Measurements from ENCODE around the gene LOC101059915.
"Not testable (repeated sequence)": the region's sequence is repeated elsewhere in the genome, so short reads cannot be mapped to it uniquely, and the experiment has no call there.

The LOC101059915 gene

DNA sequence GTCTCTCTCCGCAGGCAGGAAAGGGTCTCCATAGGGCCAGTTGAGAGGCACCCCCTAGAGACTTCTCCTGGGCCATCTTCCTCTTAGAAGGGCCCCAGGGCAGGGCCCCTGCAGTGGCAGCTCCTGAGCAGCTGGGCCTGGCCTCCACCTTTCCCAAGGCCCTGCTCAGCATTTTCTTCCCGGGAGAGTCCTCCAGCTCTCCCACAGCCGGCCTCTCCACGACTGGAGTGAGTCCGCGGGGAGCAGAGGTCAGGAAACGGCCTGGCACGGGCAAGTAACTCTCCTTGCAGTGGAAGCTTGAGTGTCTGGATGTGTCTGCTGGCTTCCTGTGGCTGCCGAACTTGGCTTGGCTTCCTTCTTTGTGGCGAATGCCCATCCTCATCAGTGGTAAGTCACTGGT is 1.6 kb upstream of the LOC101059915 start:
- in situ Hi-C loops (cut with HindIII; ENCODE audit: low pct_unique_long_range_greater_than_20kb, low sequenced_read_pairs) = no loop called here
- no peak for DNase-seq (ENCODE audit: low read depth, low spot score)

DNA sequence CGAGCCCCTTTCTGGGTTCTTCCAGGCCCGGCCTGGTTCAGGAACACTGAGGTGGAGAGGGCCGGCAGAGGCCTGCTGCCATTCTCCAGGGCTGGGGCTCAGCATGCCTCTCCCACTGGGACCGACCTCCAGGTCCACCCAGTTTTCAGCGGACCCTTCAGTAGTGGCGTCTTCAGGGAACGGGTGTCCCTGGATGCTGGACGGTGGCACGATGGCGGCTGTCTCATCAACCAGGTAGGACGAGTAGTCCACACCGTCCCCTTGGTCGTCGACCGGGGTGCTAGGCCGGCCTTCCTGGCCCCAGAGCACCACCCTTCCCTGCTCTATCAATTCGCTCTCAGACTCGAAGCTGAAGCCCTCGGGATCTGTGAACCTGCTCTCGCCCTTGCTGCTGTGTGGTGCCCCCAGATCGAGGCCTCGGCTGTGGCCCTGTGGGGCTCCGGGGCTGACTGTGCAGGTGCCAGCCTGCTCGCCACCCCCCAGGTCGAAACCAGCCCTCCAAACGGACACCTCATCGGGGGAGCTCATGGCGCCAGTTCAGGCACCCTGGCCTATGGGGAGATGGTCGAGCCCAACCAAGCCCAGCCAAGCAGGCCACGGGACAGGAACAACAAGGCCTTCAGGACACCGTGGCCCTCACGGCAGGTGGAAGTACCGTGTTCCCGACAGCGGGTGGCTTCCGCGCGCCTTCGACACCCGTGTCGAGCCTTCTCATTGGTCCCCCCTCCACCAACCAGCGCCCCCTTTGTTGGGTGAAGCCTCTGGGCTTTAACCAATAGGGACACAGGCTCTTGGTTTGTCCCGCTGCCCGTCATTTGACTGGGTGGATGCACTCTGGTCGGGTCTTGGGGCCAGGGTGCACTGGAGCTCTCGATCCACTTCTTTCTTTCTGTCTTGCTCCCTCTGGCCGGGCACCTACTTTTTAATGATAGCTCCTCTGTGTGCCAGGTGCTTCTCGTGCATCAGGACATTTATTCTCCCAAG is 814 bp upstream of the LOC101059915 start:
- in situ Hi-C loops (cut with HindIII; ENCODE audit: low pct_unique_long_range_greater_than_20kb, low sequenced_read_pairs) = no loop called here
- no peak for DNase-seq (ENCODE audit: low read depth, low spot score)

DNA sequence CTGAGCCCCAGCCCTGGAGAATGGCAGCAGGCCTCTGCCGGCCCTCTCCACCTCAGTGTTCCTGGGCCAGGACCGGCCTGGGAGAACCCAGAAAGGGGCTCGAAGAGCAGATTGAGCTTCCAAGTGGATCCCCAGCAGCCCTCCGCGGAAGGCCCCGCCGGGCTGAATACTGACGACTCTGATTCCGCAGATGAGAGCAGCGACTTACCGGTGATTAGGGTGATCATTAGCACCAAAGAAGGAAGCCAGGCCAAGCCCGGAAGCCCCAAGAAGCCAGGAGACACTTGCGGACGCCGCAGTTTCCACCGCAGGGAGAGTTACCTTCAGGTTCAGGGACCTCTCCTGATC is 876 bp downstream of the LOC101059915 start:
- in situ Hi-C loops (cut with HindIII; ENCODE audit: low pct_unique_long_range_greater_than_20kb, low sequenced_read_pairs) = no loop called here
- no peak for DNase-seq (ENCODE audit: low read depth, low spot score)

DNA sequence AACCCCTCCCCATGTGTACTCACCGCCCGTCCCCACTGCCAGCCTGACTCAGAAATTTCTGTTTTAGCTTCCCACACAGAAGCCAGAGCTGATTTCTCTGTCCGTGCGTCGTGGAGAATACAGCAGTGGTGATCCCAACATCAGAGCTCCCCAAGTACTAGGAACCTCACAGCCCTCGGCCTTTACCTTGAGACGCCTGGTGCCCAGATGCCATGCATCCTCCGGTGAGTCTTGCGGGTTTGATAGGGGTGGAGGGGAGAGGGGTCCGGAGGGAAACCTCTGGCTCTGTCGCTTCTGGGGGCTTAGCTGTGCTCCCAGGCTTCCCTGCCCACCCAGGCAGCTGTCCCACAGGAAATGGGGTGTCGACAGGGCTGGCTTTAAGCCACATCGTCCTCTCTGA is 2.1 kb downstream of the LOC101059915 start:
- in situ Hi-C loops (cut with HindIII; ENCODE audit: low pct_unique_long_range_greater_than_20kb, low sequenced_read_pairs) = no loop called here
- DNase-seq (ENCODE audit: low read depth, low spot score) = no peak

DNA sequence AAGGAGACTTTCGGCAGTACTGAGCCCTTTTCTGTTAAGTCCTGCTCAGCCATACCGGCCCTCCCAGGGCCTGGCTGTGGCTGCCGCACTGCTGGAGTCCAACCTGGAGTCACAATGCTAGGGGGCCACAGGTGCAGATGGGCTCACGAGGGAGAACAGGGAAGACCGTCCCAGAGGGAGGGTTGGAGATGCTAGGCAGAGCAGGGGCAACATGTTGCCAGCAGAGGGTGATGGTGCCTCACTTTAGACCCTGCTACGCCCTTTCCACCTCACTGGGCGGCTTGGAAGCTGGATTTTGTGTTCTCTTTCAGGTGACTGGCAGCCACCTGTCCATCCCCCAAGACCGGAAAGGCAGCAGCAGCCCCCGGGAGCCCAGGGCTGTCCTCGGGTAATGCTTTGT is 2.6 kb downstream of the LOC101059915 start:
- DNase-seq (ENCODE audit: low read depth, low spot score) = peak; percentile 38
- in situ Hi-C loops (cut with HindIII; ENCODE audit: low pct_unique_long_range_greater_than_20kb, low sequenced_read_pairs) = not testable (repeated sequence)

DNA sequence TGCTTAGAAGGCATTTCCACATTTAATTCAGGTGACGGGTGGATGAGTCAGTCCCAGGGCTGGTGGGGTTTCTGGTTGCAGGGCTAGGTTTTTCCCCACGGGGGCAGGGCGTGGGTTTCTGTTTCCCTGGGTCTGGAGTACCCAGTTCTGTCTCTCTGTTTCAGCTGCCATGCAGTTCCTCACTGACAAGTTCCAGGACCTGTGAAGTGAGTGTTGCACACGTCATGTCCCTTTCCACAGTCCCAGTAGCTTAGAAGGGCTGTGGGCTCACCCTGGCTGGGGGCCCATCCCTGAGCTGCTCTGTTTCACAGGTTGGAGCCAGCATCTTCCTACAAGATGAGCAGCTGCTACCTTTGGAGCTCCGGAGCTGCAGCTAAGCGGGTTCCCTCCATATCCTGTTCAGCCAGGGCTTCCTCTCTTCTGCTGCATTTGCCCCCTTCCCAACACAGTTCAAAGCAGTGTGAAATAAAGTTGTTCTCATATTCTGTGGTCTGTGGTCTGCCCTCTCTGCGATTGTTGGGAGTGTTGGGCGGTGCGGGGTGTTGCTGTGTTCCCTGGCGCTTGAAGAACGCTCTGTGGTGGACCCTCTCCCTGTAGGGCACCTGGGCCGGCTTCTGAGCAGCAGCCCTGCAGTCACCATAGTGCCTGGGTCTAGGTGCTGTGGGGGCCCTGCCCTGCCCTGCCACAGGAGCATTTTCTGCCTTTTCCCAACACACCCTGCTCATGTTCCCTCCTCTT is 3.9 kb downstream of the LOC101059915 start:
- DNase-seq (ENCODE audit: low read depth, low spot score) = no peak
- in situ Hi-C loops (cut with HindIII; ENCODE audit: low pct_unique_long_range_greater_than_20kb, low sequenced_read_pairs) = no loop called here

DNA sequence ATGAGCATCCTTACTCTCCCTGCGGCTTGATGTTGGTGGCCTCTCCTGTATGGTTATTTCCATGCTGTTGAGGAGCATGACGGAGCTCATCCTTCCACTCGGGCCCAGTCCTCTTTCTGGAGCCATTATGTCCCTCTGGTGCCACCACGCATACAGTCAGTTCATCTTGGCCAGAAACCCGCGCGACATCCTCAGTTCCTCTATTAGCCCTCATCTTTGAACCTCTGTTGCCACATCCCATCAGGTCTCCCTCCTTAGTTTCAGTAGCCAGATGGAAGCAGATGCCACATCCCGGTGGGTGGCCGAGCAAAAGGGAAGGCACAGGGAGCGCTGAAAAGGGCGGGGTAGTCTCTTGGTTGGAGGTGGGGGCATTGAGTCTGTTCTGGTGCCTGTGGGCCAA is 4.6 kb downstream of the LOC101059915 start:
- no peak for DNase-seq (ENCODE audit: low read depth, low spot score)
- in situ Hi-C loops (cut with HindIII; ENCODE audit: low pct_unique_long_range_greater_than_20kb, low sequenced_read_pairs) = no loop called here

DNA sequence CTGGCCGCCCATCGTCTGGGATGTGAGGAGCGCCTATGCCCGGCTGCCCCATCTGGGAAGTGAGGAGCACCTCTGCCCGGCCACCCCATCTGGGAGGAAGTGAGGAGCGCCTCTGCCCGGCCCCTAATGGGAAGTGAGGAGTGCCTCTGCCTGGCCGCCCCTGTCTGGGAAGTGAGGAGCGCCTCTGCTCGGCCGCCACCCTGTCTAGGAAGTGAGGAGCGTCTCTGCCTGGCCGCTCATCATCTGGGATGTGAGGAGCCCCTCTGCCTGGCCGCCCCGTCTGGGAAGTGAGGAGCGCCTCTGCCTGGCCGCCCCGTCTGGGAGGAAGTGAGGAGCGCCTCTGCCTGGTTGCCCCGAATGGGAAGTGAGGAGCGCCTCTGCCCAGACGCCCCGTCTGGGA is 8.3 kb downstream of the LOC101059915 start:
- DNase-seq (ENCODE audit: low read depth, low spot score); in situ Hi-C loops (cut with HindIII; ENCODE audit: low pct_unique_long_range_greater_than_20kb, low sequenced_read_pairs): not testable (repeated sequence)

DNA sequence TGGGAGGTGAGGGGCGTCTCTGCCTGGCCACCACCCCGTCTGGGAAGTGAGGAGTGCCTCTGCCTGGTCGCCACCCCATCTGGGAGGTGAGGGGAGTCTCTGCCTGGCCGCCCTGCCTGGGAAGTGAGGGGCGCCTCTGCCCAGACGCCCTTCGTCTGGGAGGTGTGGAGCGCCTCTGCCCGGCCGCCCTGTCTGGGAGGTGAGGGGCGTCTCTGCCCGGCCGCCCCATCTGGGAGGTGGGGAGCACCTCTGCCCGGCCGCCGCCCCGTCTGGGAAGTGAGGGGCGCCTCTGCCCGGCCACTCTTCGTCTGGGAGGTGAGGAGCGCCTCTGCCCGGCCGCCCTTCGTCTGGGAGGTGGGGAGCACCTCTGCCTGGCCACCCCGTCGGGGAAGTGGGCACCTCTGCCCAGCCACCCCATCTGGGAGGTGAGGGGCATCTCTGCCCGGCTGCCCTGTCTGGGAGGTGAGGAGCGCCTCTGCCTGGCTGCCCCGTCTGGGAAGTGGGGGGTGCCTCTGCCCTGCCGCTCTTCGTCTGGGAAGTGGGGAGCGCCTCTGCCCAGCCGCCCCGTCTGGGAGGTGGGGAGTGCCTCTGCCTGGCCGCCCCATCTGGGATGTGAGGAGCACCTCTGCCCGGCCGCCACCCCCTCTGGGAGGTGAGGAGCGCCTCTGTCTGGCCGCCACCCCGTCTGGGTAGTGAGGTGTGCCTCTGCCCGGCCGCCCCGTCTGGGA is 8.9 kb downstream of the LOC101059915 start:
- in situ Hi-C loops (cut with HindIII; ENCODE audit: low pct_unique_long_range_greater_than_20kb, low sequenced_read_pairs); DNase-seq (ENCODE audit: low read depth, low spot score): not testable (repeated sequence)

DNA sequence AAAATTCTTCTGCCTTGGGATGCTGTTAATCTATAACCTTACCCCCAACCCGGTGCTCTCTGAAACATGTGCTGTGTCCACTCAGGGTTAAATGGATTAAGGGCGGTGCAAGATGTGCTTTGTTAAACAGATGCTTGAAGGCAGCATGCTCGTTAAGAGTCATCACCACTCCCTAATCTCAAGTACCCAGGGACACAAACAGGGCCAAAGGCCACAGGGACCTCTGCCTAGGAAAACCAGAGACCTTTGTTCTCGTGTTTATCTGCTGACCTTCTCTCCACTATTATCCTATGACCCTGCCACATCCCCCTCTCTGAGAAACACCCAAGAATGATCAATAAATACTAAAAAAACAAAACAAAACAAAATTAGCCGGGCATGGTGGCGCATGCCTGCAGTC is 9.8 kb downstream of the LOC101059915 start:
- in situ Hi-C loops (cut with HindIII; ENCODE audit: low pct_unique_long_range_greater_than_20kb, low sequenced_read_pairs); DNase-seq (ENCODE audit: low read depth, low spot score): not testable (repeated sequence)

DNA sequence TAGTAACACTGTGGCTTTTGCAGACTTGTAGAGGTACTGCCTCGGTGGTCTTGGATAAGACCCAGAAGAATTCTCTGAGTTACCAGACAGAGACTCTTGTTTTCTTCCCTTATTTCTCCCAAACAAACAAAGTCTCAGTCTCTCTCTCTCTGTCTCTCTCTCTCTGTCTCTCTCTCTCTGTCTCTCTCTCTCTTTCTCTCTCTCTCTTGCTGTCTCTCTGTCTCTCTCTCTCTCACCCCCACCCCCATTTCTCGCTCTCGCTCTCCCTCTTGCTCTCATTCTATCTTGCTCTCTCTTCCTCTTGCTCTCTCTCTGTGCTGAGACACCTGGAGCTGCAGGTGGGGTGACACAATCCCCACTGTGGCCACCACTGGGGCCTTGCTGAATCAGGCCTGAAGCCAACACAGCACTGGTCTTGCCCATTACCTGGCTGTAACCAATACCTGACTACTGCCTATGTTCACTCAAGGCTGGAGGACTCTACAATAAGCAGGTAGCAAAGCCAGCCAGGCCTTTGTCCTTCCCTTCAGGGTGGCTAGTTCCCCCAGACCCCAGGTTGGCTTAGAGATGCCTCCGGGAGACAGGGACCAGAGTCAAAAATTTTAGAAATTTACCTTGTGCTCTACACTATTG is 12.3 kb downstream of the LOC101059915 start:
- in situ Hi-C loops (cut with HindIII; ENCODE audit: low pct_unique_long_range_greater_than_20kb, low sequenced_read_pairs) = no loop called here
- no peak for DNase-seq (ENCODE audit: low read depth, low spot score)

DNA sequence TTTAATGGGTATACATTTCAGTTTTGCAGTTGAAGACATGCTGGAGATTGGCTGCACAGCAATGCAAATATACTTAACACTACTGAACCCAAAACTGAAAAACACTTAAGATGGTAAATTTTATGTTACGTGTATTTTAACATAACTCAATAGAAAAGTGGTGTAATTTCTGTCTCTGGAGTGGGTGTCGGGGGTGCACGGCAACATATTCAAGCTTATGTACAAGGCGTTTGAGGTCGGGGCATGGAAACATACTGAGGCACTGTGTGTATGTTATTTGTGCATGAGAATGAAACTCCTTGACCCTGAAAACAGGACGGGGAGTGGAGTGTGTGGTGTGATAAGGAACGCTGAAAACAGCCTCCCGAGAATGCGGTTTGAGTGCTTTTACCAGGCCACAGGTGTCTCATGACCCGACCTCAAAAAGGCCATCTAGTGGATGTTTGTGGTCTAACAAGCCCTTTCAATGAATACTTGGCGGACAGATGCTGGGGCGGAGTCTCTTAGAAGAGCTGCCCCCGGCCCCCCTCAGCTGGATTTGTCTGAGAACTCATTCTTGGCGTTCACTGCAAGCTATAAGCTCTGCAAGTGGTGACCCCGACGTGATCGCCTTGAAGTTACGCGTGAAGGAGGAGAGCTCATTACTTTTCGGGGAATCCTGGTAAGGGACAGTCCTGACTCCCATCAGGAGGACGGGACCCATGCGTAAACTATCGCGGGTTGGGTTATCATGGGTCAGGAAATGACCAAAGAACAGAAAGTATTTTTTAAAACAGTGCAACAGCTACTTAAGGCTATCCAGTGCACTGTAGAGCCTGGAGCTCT is 29.5 kb downstream of the LOC101059915 start:
- in situ Hi-C loops (cut with HindIII; ENCODE audit: low pct_unique_long_range_greater_than_20kb, low sequenced_read_pairs); DNase-seq (ENCODE audit: low read depth, low spot score): not testable (repeated sequence)

DNA sequence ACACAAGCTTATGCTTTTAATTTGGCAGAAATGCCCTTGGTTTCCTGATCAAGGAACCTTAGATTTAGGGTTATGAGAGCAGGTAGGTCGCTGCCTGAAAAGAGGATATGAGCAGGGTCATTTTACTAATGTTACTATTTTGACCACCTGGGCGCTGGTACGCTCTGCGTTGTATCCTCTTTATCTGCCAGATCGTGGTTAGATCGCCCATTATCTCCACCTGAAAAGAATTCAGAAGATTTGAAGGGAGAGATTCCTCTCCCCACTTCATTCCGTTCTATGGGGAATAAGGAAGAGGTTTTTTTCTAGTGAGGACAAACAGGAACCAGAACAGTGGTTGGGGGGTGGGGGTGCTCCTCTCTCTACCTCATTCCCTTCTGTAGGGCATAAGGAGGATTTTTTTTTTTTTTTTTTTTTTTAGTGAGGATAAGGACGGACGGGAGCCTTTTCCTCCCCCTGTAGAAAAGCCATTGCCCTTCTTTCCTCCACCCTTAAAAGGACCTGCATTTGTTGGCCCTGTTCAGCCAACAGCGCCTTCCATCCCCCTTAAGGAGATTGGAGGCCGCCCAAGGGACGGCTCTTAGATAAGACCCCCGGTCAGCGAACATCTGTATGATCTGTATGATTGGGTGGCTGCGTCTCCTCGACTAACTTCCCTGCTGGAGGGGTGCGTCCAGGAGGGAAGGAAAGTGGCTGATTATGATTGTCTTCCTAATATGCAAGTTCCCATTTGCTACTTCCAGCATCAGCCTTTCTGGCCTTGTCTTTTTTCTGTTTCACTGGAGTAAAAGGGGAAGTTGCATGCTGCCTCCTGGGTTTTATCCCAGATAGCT is 30.3 kb downstream of the LOC101059915 start:
- in situ Hi-C loops (cut with HindIII; ENCODE audit: low pct_unique_long_range_greater_than_20kb, low sequenced_read_pairs); DNase-seq (ENCODE audit: low read depth, low spot score): not testable (repeated sequence)

DNA sequence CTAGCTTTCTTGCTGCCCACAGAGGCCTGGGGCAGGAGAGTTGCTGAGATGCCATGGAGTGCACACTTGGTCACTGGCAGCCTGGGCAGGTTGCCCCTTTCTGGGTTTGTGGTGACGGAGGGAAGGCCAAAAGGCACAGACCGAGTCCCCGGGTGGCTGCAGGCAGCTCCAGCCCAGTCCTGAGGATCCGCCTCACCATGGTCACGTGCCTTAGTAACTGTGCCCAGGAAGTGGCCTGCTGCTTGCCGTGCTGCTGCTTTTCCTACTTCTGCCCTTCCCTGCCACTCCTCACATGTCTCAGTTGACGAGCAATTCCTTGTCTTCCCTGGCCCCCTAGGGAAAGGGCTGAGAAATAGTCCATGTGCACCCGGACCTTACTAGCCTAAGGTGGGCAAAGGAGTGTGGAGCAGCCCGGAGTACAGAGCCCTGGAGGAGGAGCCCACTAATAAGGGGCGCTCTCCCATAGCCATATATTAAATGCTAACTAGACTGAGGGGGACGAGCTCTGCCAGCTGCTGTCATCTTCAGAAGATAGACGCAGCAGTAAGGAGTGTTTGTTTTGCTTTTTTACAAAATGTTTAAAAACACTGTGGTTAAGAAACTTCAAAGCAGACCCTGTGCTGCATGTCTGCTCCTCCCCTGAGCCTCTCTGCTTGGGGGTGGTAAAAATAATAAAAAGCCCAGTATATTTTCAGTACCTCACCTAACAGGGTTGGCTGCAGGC is 31.1 kb downstream of the LOC101059915 start:
- in situ Hi-C loops (cut with HindIII; ENCODE audit: low pct_unique_long_range_greater_than_20kb, low sequenced_read_pairs); DNase-seq (ENCODE audit: low read depth, low spot score): not testable (repeated sequence)

DNA sequence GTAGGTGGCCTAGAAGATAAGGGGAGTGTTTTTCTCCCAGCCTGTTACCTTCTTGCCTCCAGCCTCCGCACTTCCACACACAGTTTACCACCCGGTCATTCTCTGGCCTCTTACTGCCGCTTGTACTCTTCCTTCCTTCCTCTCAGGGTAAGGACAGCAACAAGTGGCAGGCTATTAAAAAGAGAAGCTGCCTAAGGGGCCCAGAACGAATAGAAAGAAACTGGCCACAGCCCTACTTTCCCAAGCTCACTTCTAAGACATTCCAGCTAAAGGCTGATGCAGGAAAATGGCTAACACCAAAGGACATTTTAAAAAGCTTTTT is 31.6 kb downstream of the LOC101059915 start:
- in situ Hi-C loops (cut with HindIII; ENCODE audit: low pct_unique_long_range_greater_than_20kb, low sequenced_read_pairs) = not testable (repeated sequence)

DNA sequence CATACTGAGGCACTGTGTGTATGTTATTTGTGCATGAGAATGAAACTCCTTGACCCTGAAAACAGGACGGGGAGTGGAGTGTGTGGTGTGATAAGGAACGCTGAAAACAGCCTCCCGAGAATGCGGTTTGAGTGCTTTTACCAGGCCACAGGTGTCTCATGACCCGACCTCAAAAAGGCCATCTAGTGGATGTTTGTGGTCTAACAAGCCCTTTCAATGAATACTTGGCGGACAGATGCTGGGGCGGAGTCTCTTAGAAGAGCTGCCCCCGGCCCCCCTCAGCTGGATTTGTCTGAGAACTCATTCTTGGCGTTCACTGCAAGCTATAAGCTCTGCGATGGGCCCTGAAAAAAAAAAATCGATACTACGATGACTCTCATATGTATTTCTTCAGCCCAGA is 35.5 kb downstream of the LOC101059915 start:
- in situ Hi-C loops (cut with HindIII; ENCODE audit: low pct_unique_long_range_greater_than_20kb, low sequenced_read_pairs); DNase-seq (ENCODE audit: low read depth, low spot score): not testable (repeated sequence)

More for the DNA sequence above, 31.6 kb downstream of the LOC101059915 start:
- not testable (repeated sequence) for DNase-seq (ENCODE audit: low read depth, low spot score)

All from SK-MEL-5 (cell line).